ENCODE measurements around the gene PIBF1. TPM values are rescaled to one million over a fixed set of nuclear protein-coding genes. Genes with fewer than 3 reads are reported as not detected.

The PIBF1 gene
- total RNA-seq, 4 donors from 2014 or later: 8.2 to 30.8 (median 14.3) TPM

- Histone ChIP-seq H3K9me3 (no peaks in the 10 kb centered on the region), H3K4me3 (no peak overlapping the region), H3K36me3 (peaks cover 0 to 21% (median 5%) of the 10 kb centered on the region in 4 donors), H3K27me3 (no peaks in the 10 kb centered on the region), H3K27ac (no peak overlapping the region), H3K4me1 (no peaks in the 10 kb centered on the region)
- TF ChIP-seq EP300 (IDR thresholded peaks at IDR 0.05; ENCODE audit: low read depth) (no peak), POLR2AphosphoS5 (IDR thresholded peaks at IDR 0.05) (no peak), POLR2A (IDR thresholded peaks at IDR 0.05) (no peak), CTCF (IDR thresholded peaks at IDR 0.05) (no peak)
- no peak for DNase-seq
- WGBS, 2 donors (ENCODE audit: low coverage in 1 of 2): 66 to 89% methylated on average over 1 of the region's 1 CpG
- in situ Hi-C loops (cut with MboI; ENCODE audit: low pct_ligation_motif_present in 1 of 4, low pct_unique_long_range_greater_than_20kb in 1 of 4, low sequenced_read_pairs in 3 of 4): loop anchor here in 1 of 4 donors (25.0 kb wide), 1 partner anchor 863 kb away; no protein-coding TSS in a partner anchor
- intact Hi-C loops (cut with DNase I; ENCODE audit: low total_unique reads): no loop called here
Observed at GRCh38 chr13:72849571-72849970, 67.6 kb downstream of the PIBF1 start.

- Histone ChIP-seq H3K36me3 (peaks cover 0 to 9% (median 3%) of the 10 kb centered on the region in 4 donors), H3K4me1 (no peaks in the 10 kb centered on the region), H3K27me3 (no peaks in the 10 kb centered on the region), H3K4me3 (no peak overlapping the region), H3K9me3 (no peaks in the 10 kb centered on the region), H3K27ac (no peak overlapping the region)
- in situ Hi-C loops (cut with MboI; ENCODE audit: low pct_ligation_motif_present in 1 of 4, low pct_unique_long_range_greater_than_20kb in 1 of 4, low sequenced_read_pairs in 3 of 4) (no loop called here), intact Hi-C loops (cut with DNase I; ENCODE audit: low total_unique reads) (no loop called here)
- 96 to 100% methylated on average over 4 to 18 of the region's 18 CpGs for WGBS, 2 donors (ENCODE audit: low coverage in 1 of 2)
- DNase-seq: no peak
- TF ChIP-seq POLR2AphosphoS5 (IDR thresholded peaks at IDR 0.05) (no peak), CTCF (IDR thresholded peaks at IDR 0.05) (no peak), EP300 (IDR thresholded peaks at IDR 0.05; ENCODE audit: low read depth) (no peak), POLR2A (IDR thresholded peaks at IDR 0.05) (no peak)
Observed at GRCh38 chr13:72850959-72851677, 69.2 kb downstream of the PIBF1 start.

- no peak overlapping the region for H3K27ac ChIP-seq
- WGBS, 2 donors (ENCODE audit: low coverage in 1 of 2): 60 to 89% methylated on average over 1 to 3 of the region's 3 CpGs
- no peak overlapping the region for H3K4me3 ChIP-seq
- in situ Hi-C loops (cut with MboI; ENCODE audit: low pct_ligation_motif_present in 1 of 4, low pct_unique_long_range_greater_than_20kb in 1 of 4, low sequenced_read_pairs in 3 of 4): no loop called here
- H3K36me3 ChIP-seq: peaks cover 0 to 9% (median 3%) of the 10 kb centered on the region in 4 donors
- no peaks in the 10 kb centered on the region for H3K27me3 ChIP-seq
- H3K9me3 ChIP-seq: no peaks in the 10 kb centered on the region
- no peak for TF ChIP-seq CTCF (IDR thresholded peaks at IDR 0.05)
- TF ChIP-seq EP300 (IDR thresholded peaks at IDR 0.05; ENCODE audit: low read depth): no peak
- no peak for TF ChIP-seq POLR2A (IDR thresholded peaks at IDR 0.05)
- TF ChIP-seq POLR2AphosphoS5 (IDR thresholded peaks at IDR 0.05): no peak
- no peak for DNase-seq
- H3K4me1 ChIP-seq: no peaks in the 10 kb centered on the region
- intact Hi-C loops (cut with DNase I; ENCODE audit: low total_unique reads): no loop called here
Observed at GRCh38 chr13:72851678-72852014, 69.7 kb downstream of the PIBF1 start.

GRCh38 chr13:72852207-72852606, 70.3 kb downstream of the PIBF1 start:
- no peak overlapping the region for H3K27ac ChIP-seq
- H3K4me3 ChIP-seq: no peak overlapping the region
- H3K4me1 ChIP-seq: no peaks in the 10 kb centered on the region
- 96% methylated on average over 11 of the region's 12 CpGs; no CpG with 5 or more reads in 1 of the 2 donors for WGBS, 2 donors (ENCODE audit: low coverage in 1 of 2)
- peaks cover 0 to 9% (median 2%) of the 10 kb centered on the region in 4 donors for H3K36me3 ChIP-seq
- no peak for DNase-seq
- intact Hi-C loops (cut with DNase I; ENCODE audit: low total_unique reads): no loop called here
- TF ChIP-seq CTCF (IDR thresholded peaks at IDR 0.05): no peak
- no peak for TF ChIP-seq EP300 (IDR thresholded peaks at IDR 0.05; ENCODE audit: low read depth)
- no peak for TF ChIP-seq POLR2A (IDR thresholded peaks at IDR 0.05)
- no peak for TF ChIP-seq POLR2AphosphoS5 (IDR thresholded peaks at IDR 0.05)
- no peaks in the 10 kb centered on the region for H3K27me3 ChIP-seq
- in situ Hi-C loops (cut with MboI; ENCODE audit: low pct_ligation_motif_present in 1 of 4, low pct_unique_long_range_greater_than_20kb in 1 of 4, low sequenced_read_pairs in 3 of 4): no loop called here
- H3K9me3 ChIP-seq: no peaks in the 10 kb centered on the region

Measured in transverse colon (tissue), 4 donors.